ENCODE data around the gene ABCC2. TPM values are rescaled to one million over a fixed set of nuclear protein-coding genes. Genes with fewer than 3 reads are reported as not detected.
A peak's percentile ranks its signal among the peaks of the same experiment; 100 is the strongest.

ABCC2 gene
- total RNA-seq, 4 donors from 2014 or later, result 0.32 to 2.9 (median 0.42) TPM

- DNase-seq (ENCODE audit: extremely low spot score), result no peak
- TF ChIP-seq POLR2AphosphoS5 (IDR thresholded peaks at IDR 0.05), result peak in 1 of 2 donors; percentile 15
- TF ChIP-seq CTCF (IDR thresholded peaks at IDR 0.05), result no peak
- Histone ChIP-seq H3K27ac (replicated peaks in 1 of 4) (peak overlapping the region in 2 of 4 donors; percentile 30 to 62), H3K9me3 (no peaks in the 10 kb centered on the region), H3K36me3 (peaks cover 56 to 99% (median 96%) of the 10 kb centered on the region in 4 donors), H3K4me1 (no peaks in the 10 kb centered on the region), H3K4me3 (no peak overlapping the region), H3K27me3 (no peaks in the 10 kb centered on the region)
- WGBS, result 75% methylated on average over 19 of the region's 19 CpGs
- intact Hi-C loops (cut with DNase I), result no loop called here
These were observed 97.8 kb downstream of the ABCC2 start for GRCh38 chr10:99880080-99880835.

- intact Hi-C loops (cut with DNase I), result no loop called here
- no peaks in the 10 kb centered on the region for H3K27me3 ChIP-seq
- no peak for DNase-seq (ENCODE audit: extremely low spot score)
- TF ChIP-seq EP300 (IDR thresholded peaks at IDR 0.05) (no peak), POLR2A (IDR thresholded peaks at IDR 0.05; ENCODE audit: low read depth) (no peak), CTCF (IDR thresholded peaks at IDR 0.05) (no peak), POLR2AphosphoS5 (IDR thresholded peaks at IDR 0.05) (no peak)
- no peaks in the 10 kb centered on the region for H3K9me3 ChIP-seq
- H3K36me3 ChIP-seq, result peaks cover 66 to 100% (median 98%) of the 10 kb centered on the region in 4 donors
- WGBS, result 88% methylated on average over 5 of the region's 5 CpGs
- no peaks in the 10 kb centered on the region for H3K4me1 ChIP-seq
- no peak overlapping the region for H3K4me3 ChIP-seq
- peak overlapping the region in 2 of 4 donors; percentile 30 to 62 for H3K27ac ChIP-seq (replicated peaks in 1 of 4)
These were observed 98.9 kb downstream of the ABCC2 start for GRCh38 chr10:99881371-99881770.

- Histone ChIP-seq H3K4me1 (no peaks in the 10 kb centered on the region), H3K27ac (replicated peaks in 1 of 4) (no peak overlapping the region), H3K27me3 (no peaks in the 10 kb centered on the region), H3K9me3 (no peaks in the 10 kb centered on the region), H3K36me3 (peaks cover 52 to 100% (median 96%) of the 10 kb centered on the region in 4 donors), H3K4me3 (no peak overlapping the region)
- DNase-seq (ENCODE audit: extremely low spot score), result no peak
- intact Hi-C loops (cut with DNase I), result no loop called here
- TF ChIP-seq CTCF (IDR thresholded peaks at IDR 0.05) (no peak), POLR2AphosphoS5 (IDR thresholded peaks at IDR 0.05) (no peak), POLR2A (IDR thresholded peaks at IDR 0.05; ENCODE audit: low read depth) (no peak), EP300 (IDR thresholded peaks at IDR 0.05) (no peak)
- whole genome bisulfite sequencing, result 79% methylated on average over 2 of the region's 2 CpGs
These were observed 101.1 kb downstream of the ABCC2 start for GRCh38 chr10:99883523-99883922.

GRCh38 chr10:99888622-99889021 lies 106.2 kb downstream of the ABCC2 start:
- H3K4me1 ChIP-seq, result peaks cover 0 to 8% (median 3%) of the 10 kb centered on the region in 4 donors
- H3K4me3 ChIP-seq, result no peak overlapping the region
- TF ChIP-seq POLR2A (IDR thresholded peaks at IDR 0.05; ENCODE audit: low read depth), result no peak
- TF ChIP-seq EP300 (IDR thresholded peaks at IDR 0.05), result no peak
- TF ChIP-seq POLR2AphosphoS5 (IDR thresholded peaks at IDR 0.05), result no peak
- TF ChIP-seq CTCF (IDR thresholded peaks at IDR 0.05), result no peak
- 64% methylated on average over 4 of the region's 4 CpGs for WGBS
- peaks cover 30 to 74% (median 61%) of the 10 kb centered on the region in 4 donors for H3K36me3 ChIP-seq
- DNase-seq (ENCODE audit: extremely low spot score), result no peak
- peak overlapping the region in 1 of 4 donors; percentile 19 for H3K27ac ChIP-seq (replicated peaks in 1 of 4)
- no peaks in the 10 kb centered on the region for H3K9me3 ChIP-seq
- intact Hi-C loops (cut with DNase I), result no loop called here
- H3K27me3 ChIP-seq, result no peaks in the 10 kb centered on the region
